OCI-LY7 (cell line): ENCODE measurements around the gene GATAD2B.

Experiments used
- EZH2phosphoT487 ChIP-seq: fragments of 200-600 bp; sonication (generic); IDR thresholded peaks from 2 replicates; pipeline ENCODE4 v1.6.1; 2018; ENCODE audit warnings: low read depth, borderline replicate concordance, mild to moderate bottlenecking, mixed run types, antibody characterized with exemption, low read length, moderate library complexity, mixed read lengths
- TF ChIP-seq, protein P1 (sequence below): fragments of 200-600 bp; sonication (generic); conservative IDR thresholded peaks from 2 replicates; pipeline ENCODE4 v1.5.1; 2014; ENCODE audit warnings: mild to moderate bottlenecking, antibody characterized with exemption, low read length, moderate library complexity, mixed read lengths

DNA sequence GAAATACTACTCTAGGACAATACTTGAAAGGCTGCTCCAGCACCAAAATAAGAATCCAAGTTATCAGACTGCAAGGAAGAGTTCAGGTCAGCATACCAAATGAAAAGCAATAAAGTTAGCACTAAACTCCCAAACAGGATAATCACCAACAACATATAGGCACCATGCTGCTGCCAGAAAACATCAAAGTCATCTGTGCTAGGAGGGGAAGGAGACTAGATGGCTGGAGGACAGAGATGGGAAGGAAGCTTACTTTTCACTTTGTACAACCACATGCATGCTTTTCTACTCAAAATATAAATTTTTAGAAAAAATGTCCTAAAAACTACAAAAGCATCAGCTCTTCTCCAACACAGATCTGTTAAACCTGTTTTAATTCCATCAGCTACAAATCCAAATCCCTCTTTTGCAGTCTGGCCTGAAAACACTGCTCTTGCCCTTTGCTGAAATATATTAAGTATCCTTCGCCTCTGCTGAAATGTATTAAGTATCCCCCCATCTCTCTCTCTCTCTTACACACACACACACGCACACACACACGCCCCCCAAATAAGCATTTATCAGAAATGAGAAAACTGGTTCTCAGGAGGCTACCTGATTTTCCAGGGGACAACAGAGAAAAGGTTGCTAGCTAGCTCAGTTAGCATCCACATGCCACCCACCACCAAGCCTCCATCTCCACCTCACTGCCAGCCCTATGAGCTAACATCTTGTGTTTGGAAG, 1.5 kb downstream of the GATAD2B start:
- TF ChIP-seq, protein P1, sequence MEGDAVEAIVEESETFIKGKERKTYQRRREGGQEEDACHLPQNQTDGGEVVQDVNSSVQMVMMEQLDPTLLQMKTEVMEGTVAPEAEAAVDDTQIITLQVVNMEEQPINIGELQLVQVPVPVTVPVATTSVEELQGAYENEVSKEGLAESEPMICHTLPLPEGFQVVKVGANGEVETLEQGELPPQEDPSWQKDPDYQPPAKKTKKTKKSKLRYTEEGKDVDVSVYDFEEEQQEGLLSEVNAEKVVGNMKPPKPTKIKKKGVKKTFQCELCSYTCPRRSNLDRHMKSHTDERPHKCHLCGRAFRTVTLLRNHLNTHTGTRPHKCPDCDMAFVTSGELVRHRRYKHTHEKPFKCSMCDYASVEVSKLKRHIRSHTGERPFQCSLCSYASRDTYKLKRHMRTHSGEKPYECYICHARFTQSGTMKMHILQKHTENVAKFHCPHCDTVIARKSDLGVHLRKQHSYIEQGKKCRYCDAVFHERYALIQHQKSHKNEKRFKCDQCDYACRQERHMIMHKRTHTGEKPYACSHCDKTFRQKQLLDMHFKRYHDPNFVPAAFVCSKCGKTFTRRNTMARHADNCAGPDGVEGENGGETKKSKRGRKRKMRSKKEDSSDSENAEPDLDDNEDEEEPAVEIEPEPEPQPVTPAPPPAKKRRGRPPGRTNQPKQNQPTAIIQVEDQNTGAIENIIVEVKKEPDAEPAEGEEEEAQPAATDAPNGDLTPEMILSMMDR = no peak
- TF ChIP-seq EZH2phosphoT487 = no peak
